ENCODE measurements around the gene GALNT5.

Gene GALNT5

GRCh38 chr2:157315901-157316300 is 58.4 kb downstream of the GALNT5 start:
- no peaks in the 10 kb centered on the region for H3K27me3 ChIP-seq (ENCODE audit: low read length)
- no peaks in the 10 kb centered on the region for H3K79me2 ChIP-seq (ENCODE audit: insufficient read depth, low read length)
- no peak overlapping the region for H3K27ac ChIP-seq (ENCODE audit: low read depth, low read length)
- no peaks in the 10 kb centered on the region for H3F3A ChIP-seq (ENCODE audit: insufficient read depth)
- H3K4me3 ChIP-seq (ENCODE audit: insufficient read depth, low read length, poor library complexity, severe bottlenecking) = no peak overlapping the region
- H2AFZ ChIP-seq (ENCODE audit: low read depth, low read length, severe bottlenecking) = no peak overlapping the region
- no peak for TF ChIP-seq CTCF (IDR thresholded peaks at IDR 0.05; ENCODE audit: insufficient read depth, low read length, poor library complexity, severe bottlenecking)
- TF ChIP-seq EZH2phosphoT487 (conservative IDR thresholded peaks at IDR 0.05; ENCODE audit: low read length) = no peak
- H3K36me3 ChIP-seq (ENCODE audit: low read length) = no peaks in the 10 kb centered on the region
- H3K9ac ChIP-seq (ENCODE audit: low read length) = no peak overlapping the region
- no peaks in the 10 kb centered on the region for H3K9me3 ChIP-seq (ENCODE audit: insufficient read depth, low read length)
- no peak overlapping the region for H3K4me2 ChIP-seq (ENCODE audit: low read depth, low read length, poor library complexity, severe bottlenecking)
- no peaks in the 10 kb centered on the region for H4K20me1 ChIP-seq (ENCODE audit: low read depth, low read length)
- H3K9me2 ChIP-seq (replicated peaks; ENCODE audit: insufficient read depth, low read length) = no peaks in the 10 kb centered on the region

- Histone ChIP-seq H3K9me2 (replicated peaks; ENCODE audit: insufficient read depth, low read length) (no peaks in the 10 kb centered on the region), H3K79me2 (ENCODE audit: insufficient read depth, low read length) (no peaks in the 10 kb centered on the region), H3F3A (ENCODE audit: insufficient read depth) (no peaks in the 10 kb centered on the region), H3K4me3 (ENCODE audit: insufficient read depth, low read length, poor library complexity, severe bottlenecking) (no peak overlapping the region), H3K36me3 (ENCODE audit: low read length) (no peaks in the 10 kb centered on the region), H3K4me2 (ENCODE audit: low read depth, low read length, poor library complexity, severe bottlenecking) (no peak overlapping the region), H3K27me3 (ENCODE audit: low read length) (no peaks in the 10 kb centered on the region), H4K20me1 (ENCODE audit: low read depth, low read length) (no peaks in the 10 kb centered on the region), H2AFZ (ENCODE audit: low read depth, low read length, severe bottlenecking) (no peak overlapping the region), H3K9me3 (ENCODE audit: insufficient read depth, low read length) (no peaks in the 10 kb centered on the region), H3K9ac (ENCODE audit: low read length) (no peak overlapping the region), H3K27ac (ENCODE audit: low read depth, low read length) (no peak overlapping the region)
- TF ChIP-seq CTCF (IDR thresholded peaks at IDR 0.05; ENCODE audit: insufficient read depth, low read length, poor library complexity, severe bottlenecking) (no peak), EZH2phosphoT487 (conservative IDR thresholded peaks at IDR 0.05; ENCODE audit: low read length) (no peak)
Observed at GRCh38 chr2:157318884-157319283, 61.4 kb downstream of the GALNT5 start.

- Histone ChIP-seq H3K4me3 (ENCODE audit: insufficient read depth, low read length, poor library complexity, severe bottlenecking) (no peak overlapping the region), H3K27me3 (ENCODE audit: low read length) (no peaks in the 10 kb centered on the region), H3K36me3 (ENCODE audit: low read length) (no peaks in the 10 kb centered on the region), H3K9me3 (ENCODE audit: insufficient read depth, low read length) (no peaks in the 10 kb centered on the region), H3K79me2 (ENCODE audit: insufficient read depth, low read length) (no peaks in the 10 kb centered on the region), H3K9me2 (replicated peaks; ENCODE audit: insufficient read depth, low read length) (no peaks in the 10 kb centered on the region), H3K27ac (ENCODE audit: low read depth, low read length) (no peak overlapping the region), H3K4me2 (ENCODE audit: low read depth, low read length, poor library complexity, severe bottlenecking) (no peak overlapping the region), H3K9ac (ENCODE audit: low read length) (no peak overlapping the region), H4K20me1 (ENCODE audit: low read depth, low read length) (no peaks in the 10 kb centered on the region), H3F3A (ENCODE audit: insufficient read depth) (no peaks in the 10 kb centered on the region), H2AFZ (ENCODE audit: low read depth, low read length, severe bottlenecking) (no peak overlapping the region)
- no peak for TF ChIP-seq EZH2phosphoT487 (conservative IDR thresholded peaks at IDR 0.05; ENCODE audit: low read length)
- TF ChIP-seq CTCF (IDR thresholded peaks at IDR 0.05; ENCODE audit: insufficient read depth, low read length, poor library complexity, severe bottlenecking) = no peak
Observed at GRCh38 chr2:157319795-157320194, 62.3 kb downstream of the GALNT5 start.

All from SU-DHL-6 (cell line).